Neural progenitor cell (in vitro differentiated cells): Measurements from ENCODE around the gene PCSK5. TPM values are rescaled to one million over a fixed set of nuclear protein-coding genes. Genes with fewer than 3 reads are reported as not detected.

Experiments used
- DNase-seq: peaks from one replicate; pipeline ENCODE4 v3.0.0-alpha.2; 2016; ENCODE audit warnings: low spot score
- H2AFZ ChIP-seq: fragments of 200-600 bp; sonication (generic); replicated peaks from 2 replicates; pipeline ENCODE4 v1.6.1; 2016; ENCODE audit warnings: antibody characterized with exemption
- H3F3A ChIP-seq: fragments of 200-600 bp; sonication (generic); 2 replicates; pipeline ENCODE4 v1.6.1; 2016; ENCODE audit warnings: antibody characterized with exemption, low read depth
- H3K27ac ChIP-seq: fragments of 200-600 bp; sonication (generic); 2 replicates; pipeline ENCODE4 v1.5.1; 2016; ENCODE audit warnings: mild to moderate bottlenecking
- H3K27me3 ChIP-seq: fragments of 200-600 bp; sonication (generic); 2 replicates; pipeline ENCODE4 v1.6.1; 2016; ENCODE audit warnings: mild to moderate bottlenecking, moderate library complexity
- H3K36me3 ChIP-seq: fragments of 200-600 bp; sonication (generic); 2 replicates; pipeline ENCODE4 v1.5.1; 2016
- H3K4me1 ChIP-seq: fragments of 200-600 bp; sonication (generic); 2 replicates; pipeline ENCODE4 v1.6.1; 2016; ENCODE audit warnings: mixed run types
- H3K4me2 ChIP-seq: fragments of 200-600 bp; sonication (generic); 2 replicates; pipeline ENCODE4 v1.6.1; 2016
- H3K4me3 ChIP-seq: fragments of 200-600 bp; sonication (generic); 2 replicates; pipeline ENCODE4 v1.5.1; 2016
- H3K79me2 ChIP-seq: fragments of 200-600 bp; sonication (generic); 2 replicates; pipeline ENCODE4 v1.6.1; 2016; ENCODE audit warnings: low read depth
- H3K9ac ChIP-seq: fragments of 200-600 bp; sonication (generic); 2 replicates; pipeline ENCODE4 v1.6.1; 2016
- H3K9me3 ChIP-seq: fragments of 200-600 bp; sonication (generic); 2 replicates; pipeline ENCODE4 v1.5.1; 2016; ENCODE audit warnings: low read depth
- H4K20me1 ChIP-seq: fragments of 200-600 bp; sonication (generic); 2 replicates; pipeline ENCODE4 v1.6.1; 2016; ENCODE audit warnings: low read depth
- H3K27ac Mint-ChIP-seq: 3 replicates; pipeline ENCODE4 v1.8.0; 2021; ENCODE audit warnings: mixed read lengths
- H3K27me3 Mint-ChIP-seq: 2 replicates; pipeline ENCODE4 v1.8.0; 2022; ENCODE audit warnings: low read depth, mild to moderate bottlenecking, inconsistent platforms, moderate library complexity, mixed read lengths; ENCODE audit not compliant: insufficient read depth
- H3K36me3 Mint-ChIP-seq: 3 replicates; pipeline ENCODE4 v1.8.0; 2021; ENCODE audit warnings: mixed read lengths
- H3K4me1 Mint-ChIP-seq: 3 replicates; pipeline ENCODE4 v1.8.0; 2021; ENCODE audit warnings: mixed read lengths
- H3K4me3 Mint-ChIP-seq: 3 replicates; pipeline ENCODE4 v1.8.0; 2021; ENCODE audit warnings: mild to moderate bottlenecking, moderate library complexity, mixed read lengths
- H3K9me3 Mint-ChIP-seq: 3 replicates; pipeline ENCODE4 v1.8.0; 2020; ENCODE audit warnings: mixed read lengths
- EZH2 ChIP-seq: fragments of 200-600 bp; sonication (generic); IDR thresholded peaks from 2 replicates; pipeline ENCODE4 v1.6.1; 2017; ENCODE audit warnings: antibody characterized with exemption, mild to moderate bottlenecking, moderate library complexity
- EZH2phosphoT487 ChIP-seq: fragments of 200-600 bp; sonication (generic); IDR thresholded peaks from 2 replicates; pipeline ENCODE4 v1.6.1; 2017; ENCODE audit warnings: antibody characterized with exemption
- total RNA-seq: library from RNA; depleted of rRNA; stranded (reverse); fragments of >200 nt; gene quantifications from 2 replicates; pipeline ENCODE4 v1.2.3, GENCODE V29; 2015; ENCODE audit warnings: low replicate concordance
- TF ChIP-seq, protein P1 (sequence below): fragments of 200-600 bp; sonication (generic); IDR thresholded peaks from 2 replicates; pipeline ENCODE4 v1.5.1; 2017; ENCODE audit warnings: antibody characterized with exemption, mild to moderate bottlenecking

Gene PCSK5
- total RNA-seq, 1 donor from 2014 or later: 23.4 TPM

DNA sequence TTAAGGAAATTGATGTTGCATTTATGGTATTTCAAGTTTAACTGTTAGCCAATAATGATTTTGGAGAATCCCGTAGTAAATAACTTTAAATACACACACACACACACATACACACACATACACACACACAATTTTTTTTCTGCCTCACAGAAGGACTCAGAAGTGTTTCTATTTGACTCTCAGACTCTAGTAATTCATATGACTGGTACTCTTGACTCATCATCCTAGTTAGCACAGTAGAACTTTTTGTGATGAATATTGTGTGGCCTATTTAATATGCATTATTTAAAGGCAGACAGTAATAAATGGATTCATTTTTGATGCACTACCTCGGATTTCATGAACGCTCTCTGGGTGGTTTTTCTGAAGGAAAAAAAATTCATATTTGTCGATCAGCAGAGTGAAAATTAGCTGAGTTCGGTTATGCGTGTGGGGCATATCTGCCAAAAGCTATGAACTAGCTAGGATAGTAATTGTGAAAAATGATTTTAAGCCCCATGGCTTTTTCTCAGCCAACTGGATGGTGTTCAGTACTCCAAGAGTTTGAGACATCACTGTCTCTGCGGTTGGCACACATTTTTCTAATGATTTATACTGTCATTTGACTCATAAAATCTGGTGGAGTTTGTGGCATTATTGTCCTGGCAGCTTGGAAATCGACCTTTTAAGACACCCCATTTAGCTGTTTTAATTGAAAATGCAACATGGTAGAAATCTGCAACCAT, 102.2 kb downstream of the PCSK5 start:
- Mint-ChIP-seq H3K4me1 (peaks cover 17% of the 10 kb centered on the region), H3K27me3 (peaks cover 9% of the 10 kb centered on the region), H3K4me3 (no peak overlapping the region), H3K36me3 (peaks cover 16% of the 10 kb centered on the region), H3K27ac (no peak overlapping the region), H3K9me3 (peaks cover 5% of the 10 kb centered on the region)
- no peaks in the 10 kb centered on the region for H4K20me1 ChIP-seq
- H2AFZ ChIP-seq: no peak overlapping the region
- H3K4me2 ChIP-seq: no peak overlapping the region
- no peak overlapping the region for H3K27ac ChIP-seq
- no peak overlapping the region for H3K9ac ChIP-seq
- H3K4me1 ChIP-seq: peaks cover 5% of the 10 kb centered on the region
- no peaks in the 10 kb centered on the region for H3K9me3 ChIP-seq
- peaks cover 4% of the 10 kb centered on the region for H3K79me2 ChIP-seq
- H3F3A ChIP-seq: no peaks in the 10 kb centered on the region
- no peak for TF ChIP-seq EZH2
- TF ChIP-seq, protein P1, sequence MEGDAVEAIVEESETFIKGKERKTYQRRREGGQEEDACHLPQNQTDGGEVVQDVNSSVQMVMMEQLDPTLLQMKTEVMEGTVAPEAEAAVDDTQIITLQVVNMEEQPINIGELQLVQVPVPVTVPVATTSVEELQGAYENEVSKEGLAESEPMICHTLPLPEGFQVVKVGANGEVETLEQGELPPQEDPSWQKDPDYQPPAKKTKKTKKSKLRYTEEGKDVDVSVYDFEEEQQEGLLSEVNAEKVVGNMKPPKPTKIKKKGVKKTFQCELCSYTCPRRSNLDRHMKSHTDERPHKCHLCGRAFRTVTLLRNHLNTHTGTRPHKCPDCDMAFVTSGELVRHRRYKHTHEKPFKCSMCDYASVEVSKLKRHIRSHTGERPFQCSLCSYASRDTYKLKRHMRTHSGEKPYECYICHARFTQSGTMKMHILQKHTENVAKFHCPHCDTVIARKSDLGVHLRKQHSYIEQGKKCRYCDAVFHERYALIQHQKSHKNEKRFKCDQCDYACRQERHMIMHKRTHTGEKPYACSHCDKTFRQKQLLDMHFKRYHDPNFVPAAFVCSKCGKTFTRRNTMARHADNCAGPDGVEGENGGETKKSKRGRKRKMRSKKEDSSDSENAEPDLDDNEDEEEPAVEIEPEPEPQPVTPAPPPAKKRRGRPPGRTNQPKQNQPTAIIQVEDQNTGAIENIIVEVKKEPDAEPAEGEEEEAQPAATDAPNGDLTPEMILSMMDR: no peak
- no peak for TF ChIP-seq EZH2phosphoT487
- no peaks in the 10 kb centered on the region for H3K27me3 ChIP-seq
- H3K36me3 ChIP-seq: no peaks in the 10 kb centered on the region
- no peak for DNase-seq
- no peak overlapping the region for H3K4me3 ChIP-seq

DNA sequence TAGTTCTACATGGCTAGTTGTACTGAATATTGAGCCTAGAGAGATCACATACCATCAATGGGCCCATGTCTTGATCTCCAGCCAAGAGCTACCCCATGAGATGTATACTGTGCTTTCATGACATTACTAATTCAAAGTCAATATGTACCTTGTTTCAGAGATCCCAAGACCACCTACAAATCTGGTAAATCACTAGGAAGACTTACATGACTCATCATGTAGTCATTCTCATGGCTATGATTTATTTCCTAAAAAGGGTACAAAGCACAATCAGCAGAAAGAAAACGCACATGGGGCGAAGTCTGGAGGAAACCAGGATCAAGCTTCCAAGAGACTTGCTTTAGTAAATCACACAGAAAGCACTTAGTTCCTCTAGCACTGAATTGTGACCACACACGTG, 103.0 kb downstream of the PCSK5 start:
- H4K20me1 ChIP-seq: no peaks in the 10 kb centered on the region
- Mint-ChIP-seq H3K27ac (no peak overlapping the region), H3K4me3 (no peak overlapping the region), H3K36me3 (peaks cover 21% of the 10 kb centered on the region), H3K9me3 (peaks cover 5% of the 10 kb centered on the region), H3K27me3 (peaks cover 7% of the 10 kb centered on the region), H3K4me1 (peaks cover 17% of the 10 kb centered on the region)
- no peak overlapping the region for H3K9ac ChIP-seq
- H2AFZ ChIP-seq: no peak overlapping the region
- no peaks in the 10 kb centered on the region for H3K9me3 ChIP-seq
- no peaks in the 10 kb centered on the region for H3K36me3 ChIP-seq
- no peaks in the 10 kb centered on the region for H3K27me3 ChIP-seq
- H3K27ac ChIP-seq: no peak overlapping the region
- no peak overlapping the region for H3K4me3 ChIP-seq
- DNase-seq: no peak
- no peaks in the 10 kb centered on the region for H3F3A ChIP-seq
- peaks cover 4% of the 10 kb centered on the region for H3K79me2 ChIP-seq
- TF ChIP-seq EZH2 (no peak), EZH2phosphoT487 (no peak)
- TF ChIP-seq, protein P1: no peak
- H3K4me2 ChIP-seq: no peak overlapping the region
- H3K4me1 ChIP-seq: peaks cover 5% of the 10 kb centered on the region

DNA sequence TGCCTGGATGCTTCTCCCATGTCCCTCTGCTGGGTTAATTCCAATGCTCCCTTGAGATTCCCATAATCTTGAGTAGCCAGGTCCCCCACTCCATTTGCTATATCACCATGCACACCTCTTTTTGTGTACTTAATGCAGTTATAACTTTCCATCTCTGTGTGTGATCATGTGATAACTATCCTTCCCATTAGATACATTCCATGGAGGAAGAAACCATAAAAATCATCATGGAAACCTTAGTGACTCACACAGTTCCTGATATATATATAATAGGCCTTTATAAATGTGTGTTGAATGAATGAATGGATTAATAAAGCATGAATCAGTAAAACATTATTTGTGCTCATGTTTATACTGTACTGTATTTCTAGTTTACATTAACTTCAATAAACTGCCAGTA, 104.6 kb downstream of the PCSK5 start:
- no peak overlapping the region for H3K4me3 ChIP-seq
- H3K4me3 Mint-ChIP-seq: no peak overlapping the region

More for the DNA sequence above, 104.6 kb downstream of the PCSK5 start:
- H3K27ac Mint-ChIP-seq: peak overlapping the region; percentile 67
- peaks cover 13% of the 10 kb centered on the region for H3K4me1 Mint-ChIP-seq
- Histone ChIP-seq H3K9ac (no peak overlapping the region), H4K20me1 (no peaks in the 10 kb centered on the region), H3K36me3 (no peaks in the 10 kb centered on the region), H3F3A (no peaks in the 10 kb centered on the region), H3K9me3 (no peaks in the 10 kb centered on the region), H2AFZ (no peak overlapping the region), H3K79me2 (peaks cover 4% of the 10 kb centered on the region), H3K27me3 (no peaks in the 10 kb centered on the region), H3K27ac (no peak overlapping the region), H3K4me2 (no peak overlapping the region), H3K4me1 (peaks cover 5% of the 10 kb centered on the region)
- peaks cover 7% of the 10 kb centered on the region for H3K27me3 Mint-ChIP-seq
- H3K9me3 Mint-ChIP-seq: peaks cover 5% of the 10 kb centered on the region
- DNase-seq: no peak
- no peak for TF ChIP-seq EZH2phosphoT487
- no peak for TF ChIP-seq EZH2
- TF ChIP-seq, protein P1: no peak
- peaks cover 21% of the 10 kb centered on the region for H3K36me3 Mint-ChIP-seq
